IMR-90 (cell line): ENCODE data around the gene NUBPL. TPM values are rescaled to one million over a fixed set of nuclear protein-coding genes. Genes with fewer than 3 reads are reported as not detected.

Experiments used
- ATAC-seq: fragments of 200-7000 bp; cut with Tn5 transposase; 2 replicates; pipeline ENCODE4 v1.9.1; 2020; ENCODE audit warnings: low read depth, mild to moderate bottlenecking, moderate library complexity
- BruUV-seq: library from RNA; stranded (reverse); fragments of 400-500 nt; replicated peaks from 2 replicates; lab custom pipeline; 2021; lab: Mats Ljungman, UMichigan
- CTCF ChIA-PET: fragments of 300-600 bp; formaldehyde crosslinking; extraction: SDS; loops from one replicate; lab custom pipeline; 2021; ENCODE audit warnings: antibody characterized with exemption; lab: Yijun Ruan, JAX
- POLR2A ChIA-PET: fragments of 300-600 bp; sonication (Branson Sonifier 250); formaldehyde crosslinking; loops from one replicate; lab custom pipeline; 2022; ENCODE audit warnings: antibody characterized with exemption; ENCODE audit not compliant: unreplicated experiment; lab: Charles Lee
- DNase-seq: peaks from one replicate; pipeline ENCODE4 v3.0.0; 2013
- H2AFZ ChIP-seq: replicated peaks from 2 replicates; pipeline ENCODE3; 2013; ENCODE audit warnings: low read length, mild to moderate bottlenecking; ENCODE audit not compliant: poor library complexity
- H2AK5ac ChIP-seq: 2 replicates; pipeline ENCODE4 v1.6.1; 2013; ENCODE audit warnings: low read depth, low read length, inconsistent platforms
- H2AK9ac ChIP-seq: replicated peaks from 2 replicates; pipeline ENCODE3; 2013; ENCODE audit warnings: mild to moderate bottlenecking, low read depth, low read length, moderate library complexity; ENCODE audit not compliant: poor library complexity
- H2BK120ac ChIP-seq: 2 replicates; pipeline ENCODE4 v1.6.1; 2013; ENCODE audit warnings: low read depth, low read length, inconsistent platforms
- H2BK15ac ChIP-seq: 3 replicates; pipeline ENCODE4 v1.6.1; 2013; ENCODE audit warnings: low read depth, low read length, inconsistent platforms
- H2BK20ac ChIP-seq: 2 replicates; pipeline ENCODE4 v1.6.1; 2013; ENCODE audit warnings: low read depth, mild to moderate bottlenecking, inconsistent platforms, low read length, moderate library complexity
- H2BK5ac ChIP-seq: 2 replicates; pipeline ENCODE4 v1.6.1; 2013; ENCODE audit warnings: mild to moderate bottlenecking, low read depth, low read length, inconsistent platforms; ENCODE audit not compliant: poor library complexity, severe bottlenecking
- H3K14ac ChIP-seq: replicated peaks from 2 replicates; pipeline ENCODE4 v1.6.1; 2013; ENCODE audit warnings: low read depth, low read length, inconsistent platforms
- H3K18ac ChIP-seq: 2 replicates; pipeline ENCODE4 v1.6.1; 2013; ENCODE audit warnings: low read depth, low read length, control low read depth
- H3K23ac ChIP-seq: 2 replicates; pipeline ENCODE4 v1.6.1; 2013; ENCODE audit warnings: low read depth, low read length, inconsistent platforms
- H3K27ac ChIP-seq: 2 replicates; pipeline ENCODE4 v1.5.1; 2013; ENCODE audit warnings: mild to moderate bottlenecking, control low read depth, low read length; ENCODE audit not compliant: insufficient read depth
- H3K27me3 ChIP-seq: 2 replicates; pipeline ENCODE4 v1.6.1; 2013; ENCODE audit warnings: low read length; ENCODE audit not compliant: control insufficient read depth, insufficient read depth
- H3K36me3 ChIP-seq: 2 replicates; pipeline ENCODE4 v1.6.1; 2013; ENCODE audit warnings: low read length, mixed read lengths; ENCODE audit not compliant: control insufficient read depth, insufficient read depth
- H3K4ac ChIP-seq: 2 replicates; pipeline ENCODE4 v1.6.1; 2013; ENCODE audit warnings: low read depth, low read length, inconsistent platforms
- H3K4me1 ChIP-seq: 2 replicates; pipeline ENCODE4 v1.6.1; 2013; ENCODE audit warnings: low read length, mixed read lengths; ENCODE audit not compliant: control insufficient read depth, insufficient read depth
- H3K4me2 ChIP-seq: 2 replicates; pipeline ENCODE4 v1.6.1; 2013; ENCODE audit warnings: low read depth, mild to moderate bottlenecking, control low read depth, low read length, moderate library complexity
- H3K4me3 ChIP-seq: 2 replicates; pipeline ENCODE4 v1.5.1; 2013; ENCODE audit warnings: low read depth, mild to moderate bottlenecking, control low read depth, low read length, moderate library complexity; ENCODE audit not compliant: insufficient read depth
- H3K56ac ChIP-seq: 2 replicates; pipeline ENCODE4 v1.6.1; 2013; ENCODE audit warnings: low read length, inconsistent platforms; ENCODE audit not compliant: insufficient read depth; ENCODE audit errors: extremely low read depth
- H3K79me1 ChIP-seq, 2 experiments: 2 replicates each; pipeline ENCODE4 v1.6.1; 2013; ENCODE audit warnings: low read length in 2 of 2, inconsistent platforms in 1 of 2, low read depth in 1 of 2
- H3K9ac ChIP-seq: 2 replicates; pipeline ENCODE4 v1.6.1; 2013; ENCODE audit warnings: low read depth, low read length, control low read depth
- H3K9me1 ChIP-seq: 2 replicates; pipeline ENCODE4 v1.6.1; 2013; ENCODE audit warnings: low read length, inconsistent platforms; ENCODE audit not compliant: insufficient read depth
- H3K9me3 ChIP-seq: 2 replicates; pipeline ENCODE4 v1.6.1; 2013; ENCODE audit warnings: low read length; ENCODE audit not compliant: control insufficient read depth, insufficient read depth
- H4K20me1 ChIP-seq: 2 replicates; pipeline ENCODE4 v1.6.1; 2013; ENCODE audit warnings: low read length, inconsistent platforms; ENCODE audit not compliant: insufficient read depth
- H4K5ac ChIP-seq: 2 replicates; pipeline ENCODE4 v1.6.1; 2013; ENCODE audit warnings: mild to moderate bottlenecking, low read depth, low read length, control low read depth
- H4K8ac ChIP-seq, 2 experiments: 2 replicates each; pipeline ENCODE4 v1.6.1; 2013; ENCODE audit warnings: low read depth in 2 of 2, low read length in 2 of 2, control low read depth in 1 of 2, inconsistent platforms in 1 of 2
- H4K91ac ChIP-seq: 2 replicates; pipeline ENCODE4 v1.6.1; 2013; ENCODE audit warnings: low read depth, low read length, inconsistent platforms; ENCODE audit not compliant: insufficient read depth
- CEBPB ChIP-seq: IDR thresholded peaks from 2 replicates; pipeline ENCODE4 v1.6.1; 2012; ENCODE audit warnings: low read depth, low read length, improper control_type of control experiment
- CHD1 ChIP-seq: IDR thresholded peaks from 2 replicates; pipeline ENCODE4 v1.6.1; 2012; ENCODE audit warnings: low read depth, low read length, improper control_type of control experiment
- FOS ChIP-seq: fragments of 150-350 bp; IDR thresholded peaks from 2 replicates; pipeline ENCODE4 v1.6.1; 2016; ENCODE audit warnings: low read depth, low read length
- MAFK ChIP-seq: IDR thresholded peaks from 2 replicates; pipeline ENCODE4 v1.6.1; 2012; ENCODE audit warnings: low read depth, low read length, improper control_type of control experiment
- RCOR1 ChIP-seq: IDR thresholded peaks from 2 replicates; pipeline ENCODE4 v1.6.1; 2012; ENCODE audit warnings: mild to moderate bottlenecking, low read length, improper control_type of control experiment; ENCODE audit not compliant: insufficient replicate concordance
- SMC3 ChIP-seq: fragments of 150-350 bp; IDR thresholded peaks from 2 replicates; pipeline ENCODE4 v1.6.1; 2016; ENCODE audit warnings: low read depth, mild to moderate bottlenecking, antibody characterized with exemption, low read length, moderate library complexity
- WGBS, 2 experiments: methylation state at CpG; one replicate each; pipeline versions ENCODE4 v1.1.5 to v1.1.7; 2013; ENCODE audit warnings: missing lambda C conversion rate in 2 of 2; ENCODE audit not compliant: insufficient read length in 1 of 2; ENCODE audit errors: extremely low coverage in 2 of 2; 5-methylcytosine and 5-hydroxymethylcytosine counted together
- dilution Hi-C: fragments of 300-500 bp; cut with HindIII; formaldehyde crosslinking; loops from one replicate; pipeline ENCODE4 v1.14.3; 2018; ENCODE audit warnings: low sequenced_read_pairs; ENCODE audit not compliant: unreplicated experiment
- in situ Hi-C: fragments of 300-500 bp; cut with MboI; formaldehyde crosslinking; loops from 3 replicates; pipeline ENCODE4 v1.14.3; 2019; ENCODE audit warnings: low sequenced_read_pairs, inconsistent platforms, mixed read lengths
- intact Hi-C: fragments of 100-400 bp; cut with micrococcal nuclease; formaldehyde crosslinking; loops from 2 replicates; pipeline ENCODE4 v1.10.0; 2022
- polyA plus RNA-seq, 3 experiments: library from polyadenylated mRNA; depleted of rRNA; stranded (reverse); fragments of >200 nt; gene quantifications; 2 replicates each; pipeline ENCODE4 v1.2.3, GENCODE V29; 2012; ENCODE audit warnings: low replicate concordance in 1 of 3
- total RNA-seq: library from RNA; depleted of rRNA; stranded (reverse); fragments of >200 nt; gene quantifications from 2 replicates; pipeline ENCODE4 v1.2.3, GENCODE V29; 2012

NUBPL gene
- total and polyA plus RNA-seq, 2 of the 4 experiments (the other 2 are of a cell fraction), result 5.4 to 11.5 TPM

- H3K27me3 ChIP-seq, result no peaks in the 10 kb centered on the region
- ATAC-seq (no peak), DNase-seq (no peak)
- H4K5ac ChIP-seq, result no peak overlapping the region
- no TSS peak for BruUV-seq
- H3K18ac ChIP-seq, result no peak overlapping the region
- H2BK15ac ChIP-seq, result no peak overlapping the region
- dilution Hi-C loops, result no loop called here
- no peak overlapping the region for H4K8ac ChIP-seq
- no peaks in the 10 kb centered on the region for H3K9me3 ChIP-seq
- H2BK120ac ChIP-seq, result no peak overlapping the region
- CTCF ChIA-PET, result no interaction called here
- WGBS, 2 experiments, result no CpG with 5 or more reads among the region's 5 CpGs
- H3K23ac ChIP-seq, result no peak overlapping the region
- TF ChIP-seq FOS, result no peak
- no peak for TF ChIP-seq RCOR1
- TF ChIP-seq CEBPB, result no peak
- no peak for TF ChIP-seq MAFK
- no peak for TF ChIP-seq SMC3
- no peak for TF ChIP-seq CHD1
- no peak overlapping the region for H3K56ac ChIP-seq
- no peaks in the 10 kb centered on the region; a peak in 1 of 4 replicates for H3K79me1 ChIP-seq
- POLR2A ChIA-PET, result no interaction called here
- no peak overlapping the region for H3K4ac ChIP-seq
- H3K9me1 ChIP-seq, result no peaks in the 10 kb centered on the region
- H3K36me3 ChIP-seq, result no peaks in the 10 kb centered on the region
- H3K4me2 ChIP-seq, result no peak overlapping the region
- in situ Hi-C loops, result no loop called here
- no peak overlapping the region for H3K9ac ChIP-seq
- H4K20me1 ChIP-seq, result no peaks in the 10 kb centered on the region
- no peak overlapping the region for H3K14ac ChIP-seq
- H2AFZ ChIP-seq, result no peak overlapping the region
- H2AK9ac ChIP-seq, result no peak overlapping the region
- intact Hi-C loops, result no loop called here
- peaks cover 4% of the 10 kb centered on the region for H3K4me1 ChIP-seq
- H3K27ac ChIP-seq, result no peak overlapping the region
- no peak overlapping the region for H3K4me3 ChIP-seq
- H4K91ac ChIP-seq, result no peak overlapping the region
- no peak overlapping the region for H2AK5ac ChIP-seq
- H2BK5ac ChIP-seq, result no peak overlapping the region
- H2BK20ac ChIP-seq, result no peak overlapping the region
These were observed 275.8 kb downstream of the NUBPL start for GRCh38 chr14:31837031-31837430.
